CD14-positive monocyte (primary cell): Measurements from ENCODE around the gene CPT1A. TPM values are rescaled to one million over a fixed set of nuclear protein-coding genes. Genes with fewer than 3 reads are reported as not detected.

Experiments used
- DNase-seq, 3 donors: peaks; one replicate each; pipeline ENCODE4 v3.0.0-alpha.2; 2011 to 2022
- H2AFZ ChIP-seq: 2 replicates; pipeline ENCODE4 v1.6.0; 2012; ENCODE audit warnings: mild to moderate bottlenecking, low read depth, low read length, inconsistent platforms; ENCODE audit not compliant: insufficient read depth, poor library complexity, severe bottlenecking
- H3K27ac ChIP-seq, 2 donors: 1 replicate in 1 of 2; 2 replicates in 1 of 2; pipeline ENCODE4 v1.5.1; 2012 to 2013; ENCODE audit warnings: low read length in 2 of 2, control low read depth in 1 of 2, inconsistent platforms in 1 of 2, low read depth in 1 of 2, mild to moderate bottlenecking in 1 of 2
- H3K27me3 ChIP-seq, 2 donors: one replicate each; pipeline versions ENCODE4 v1.6.0 to v1.6.1; 2011 to 2013; ENCODE audit warnings: low read length in 2 of 2; ENCODE audit not compliant: control insufficient read depth in 2 of 2, insufficient read depth in 2 of 2
- H3K36me3 ChIP-seq, 2 donors: replicated peaks in 1 of 2; 1 replicate in 1 of 2; 2 replicates in 1 of 2; pipeline versions ENCODE4 v1.5.1 to v1.6.1; 2012 to 2013; ENCODE audit warnings: low read length in 2 of 2, control low read depth in 1 of 2, inconsistent platforms in 1 of 2, mild to moderate bottlenecking in 1 of 2; ENCODE audit not compliant: insufficient read depth in 2 of 2, control insufficient read depth in 1 of 2
- H3K4me1 ChIP-seq, 2 donors: 1 replicate in 1 of 2; 2 replicates in 1 of 2; pipeline versions ENCODE4 v1.5.1 to v1.6.1; 2012 to 2013; ENCODE audit warnings: low read length in 2 of 2, control low read depth in 1 of 2, inconsistent platforms in 1 of 2, mild to moderate bottlenecking in 1 of 2, moderate library complexity in 1 of 2; ENCODE audit not compliant: insufficient read depth in 2 of 2, control insufficient read depth in 1 of 2
- H3K4me2 ChIP-seq: replicated peaks from 2 replicates; pipeline ENCODE3; 2012; ENCODE audit warnings: low read length, moderate library complexity, mild to moderate bottlenecking; ENCODE audit not compliant: poor library complexity, severe bottlenecking; ENCODE audit errors: extremely low read depth
- H3K4me3 ChIP-seq, 3 experiments: fragments of 200-600 bp in 1 of 3; sonication (generic) in 1 of 3; replicated peaks in 1 of 3; 1 replicate in 2 of 3; 2 replicates in 1 of 3; pipeline ENCODE4 v1.5.1; 2011 to 2013; ENCODE audit warnings: low read length in 3 of 3, mild to moderate bottlenecking in 3 of 3, control low read depth in 2 of 3, low read depth in 2 of 3, inconsistent platforms in 1 of 3, moderate library complexity in 1 of 3
- H3K79me2 ChIP-seq: 2 replicates; pipeline ENCODE4 v1.6.0; 2012; ENCODE audit warnings: mild to moderate bottlenecking, control low read depth, inconsistent platforms, low read length, moderate library complexity; ENCODE audit not compliant: insufficient read depth
- H3K9ac ChIP-seq: 2 replicates; pipeline ENCODE4 v1.6.0; 2017; ENCODE audit warnings: low read length, mild to moderate bottlenecking; ENCODE audit not compliant: insufficient read depth, poor library complexity, severe bottlenecking
- H3K9me3 ChIP-seq, 2 donors: replicated peaks in 1 of 2; 1 replicate in 1 of 2; 2 replicates in 1 of 2; pipeline versions ENCODE4 v1.5.1 to v1.6.1; 2012 to 2013; ENCODE audit warnings: low read length in 2 of 2, control low read depth in 1 of 2; ENCODE audit not compliant: control insufficient read depth in 1 of 2, insufficient read depth in 1 of 2
- H4K20me1 ChIP-seq: 2 replicates; pipeline ENCODE4 v1.6.0; 2012; ENCODE audit warnings: mild to moderate bottlenecking, low read length, control low read depth, moderate library complexity; ENCODE audit not compliant: insufficient read depth
- H3K27ac Mint-ChIP-seq, 7 donors: one replicate each; pipeline ENCODE4 v1.8.0; 2020; ENCODE audit warnings: mild to moderate bottlenecking in 7 of 7, mixed read lengths in 7 of 7, moderate library complexity in 6 of 7, inconsistent platforms in 2 of 7
- H3K27me3 Mint-ChIP-seq, 3 donors: one replicate each; pipeline ENCODE4 v1.8.0; 2021 to 2022; ENCODE audit warnings: low read depth in 3 of 3, mild to moderate bottlenecking in 3 of 3, mixed read lengths in 3 of 3, moderate library complexity in 3 of 3, inconsistent platforms in 1 of 3
- H3K36me3 Mint-ChIP-seq, 2 donors: one replicate each; pipeline ENCODE4 v1.8.0; 2020; ENCODE audit warnings: mixed read lengths in 2 of 2, inconsistent platforms in 1 of 2, mild to moderate bottlenecking in 1 of 2
- H3K4me1 Mint-ChIP-seq: one replicate; pipeline ENCODE4 v1.8.0; 2020; ENCODE audit warnings: mild to moderate bottlenecking, mixed read lengths
- H3K4me3 Mint-ChIP-seq, 2 donors: one replicate each; pipeline ENCODE4 v1.8.0; 2020; ENCODE audit warnings: mild to moderate bottlenecking in 2 of 2, mixed read lengths in 2 of 2, moderate library complexity in 1 of 2
- H3K9me3 Mint-ChIP-seq, 7 donors: one replicate each; pipeline ENCODE4 v1.8.0; 2020 to 2022; ENCODE audit warnings: mixed read lengths in 7 of 7, mild to moderate bottlenecking in 6 of 7, moderate library complexity in 6 of 7, inconsistent platforms in 2 of 7
- WGBS: methylation state at CpG from one replicate; pipeline ENCODE4 v1.1.5; 2013; ENCODE audit warnings: missing lambda C conversion rate; ENCODE audit not compliant: insufficient coverage; 5-methylcytosine and 5-hydroxymethylcytosine counted together
- intact Hi-C, 2 donors: fragments of 100-400 bp; cut with micrococcal nuclease; formaldehyde crosslinking; loops; one replicate each; pipeline versions ENCODE4 v1.15.0 to v1.15.1; 2023
- polyA plus RNA-seq, 3 donors: library from polyadenylated mRNA; depleted of rRNA in 1 of 3; unstranded in 2 of 3; stranded (reverse) in 1 of 3; fragments of 300-500 nt in 2 of 3; fragments of >200 nt in 1 of 3; fragmentation: Illumina TruSeq in 2 of 3; gene quantifications; 1 replicate in 2 of 3; 2 replicates in 1 of 3; pipeline ENCODE4 v1.2.3, GENCODE V29; 2012 to 2021
- TF ChIP-seq, protein P1 (sequence below): fragments of 200-600 bp; IDR thresholded peaks from one replicate; pipeline ENCODE4 v1.8.0; 2022; ENCODE audit warnings: antibody characterized with exemption, mild to moderate bottlenecking

CPT1A gene
- polyA plus RNA-seq, 3 donors: 5.6 to 42.5 (median 7.0) TPM

DNA sequence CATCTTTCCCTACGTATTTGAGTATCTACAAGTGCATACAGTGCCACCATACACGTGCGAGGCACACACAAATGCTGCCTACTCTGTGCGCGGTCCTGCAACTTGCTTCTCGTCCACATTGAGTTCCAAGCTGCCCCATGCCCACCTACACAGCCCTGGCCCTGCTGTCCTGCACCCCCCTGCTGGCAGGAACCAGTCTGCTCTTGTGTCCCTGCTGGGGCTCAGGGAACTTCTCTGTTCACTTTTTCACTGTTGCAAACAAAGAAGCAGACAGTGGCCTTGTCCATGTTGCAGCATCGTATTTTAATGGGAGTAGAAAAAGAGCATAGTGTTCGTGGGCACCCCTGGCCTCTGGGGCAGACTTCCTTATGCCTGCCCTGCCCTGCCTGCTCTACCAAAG, 14.0 kb downstream of the CPT1A start:
- Histone ChIP-seq H3K4me2 (peak overlapping the region; percentile 71), H3K9ac (peak overlapping the region; percentile 54), H3K4me1 (peaks cover 45 to 49% of the 10 kb centered on the region in 2 donors), H3K27ac (peak overlapping the region; percentile 68 to 81), H2AFZ (no peak overlapping the region), H3K36me3 (peaks cover 5 to 16% of the 10 kb centered on the region in 2 donors), H3K4me3 (peak overlapping the region in 1 of 3 experiments; percentile 64), H3K27me3 (no peaks in the 10 kb centered on the region), H3K79me2 (peaks cover 98% of the 10 kb centered on the region), H4K20me1 (peaks cover 98% of the 10 kb centered on the region), H3K9me3 (no peaks in the 10 kb centered on the region)
- TF ChIP-seq, protein P1, sequence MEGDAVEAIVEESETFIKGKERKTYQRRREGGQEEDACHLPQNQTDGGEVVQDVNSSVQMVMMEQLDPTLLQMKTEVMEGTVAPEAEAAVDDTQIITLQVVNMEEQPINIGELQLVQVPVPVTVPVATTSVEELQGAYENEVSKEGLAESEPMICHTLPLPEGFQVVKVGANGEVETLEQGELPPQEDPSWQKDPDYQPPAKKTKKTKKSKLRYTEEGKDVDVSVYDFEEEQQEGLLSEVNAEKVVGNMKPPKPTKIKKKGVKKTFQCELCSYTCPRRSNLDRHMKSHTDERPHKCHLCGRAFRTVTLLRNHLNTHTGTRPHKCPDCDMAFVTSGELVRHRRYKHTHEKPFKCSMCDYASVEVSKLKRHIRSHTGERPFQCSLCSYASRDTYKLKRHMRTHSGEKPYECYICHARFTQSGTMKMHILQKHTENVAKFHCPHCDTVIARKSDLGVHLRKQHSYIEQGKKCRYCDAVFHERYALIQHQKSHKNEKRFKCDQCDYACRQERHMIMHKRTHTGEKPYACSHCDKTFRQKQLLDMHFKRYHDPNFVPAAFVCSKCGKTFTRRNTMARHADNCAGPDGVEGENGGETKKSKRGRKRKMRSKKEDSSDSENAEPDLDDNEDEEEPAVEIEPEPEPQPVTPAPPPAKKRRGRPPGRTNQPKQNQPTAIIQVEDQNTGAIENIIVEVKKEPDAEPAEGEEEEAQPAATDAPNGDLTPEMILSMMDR: peak; percentile 10
- WGBS: 38% methylated on average over 7 of the region's 8 CpGs
- H3K36me3 Mint-ChIP-seq: peaks cover 25 to 34% of the 10 kb centered on the region in 2 donors
- H3K27me3 Mint-ChIP-seq: peaks cover 0 to 6% (median 5%) of the 10 kb centered on the region in 3 donors
- peaks cover 0 to 2% (median 0%) of the 10 kb centered on the region in 7 donors for H3K9me3 Mint-ChIP-seq
- peaks cover 71% of the 10 kb centered on the region for H3K4me1 Mint-ChIP-seq
- intact Hi-C loops: no loop called here
- peak overlapping the region; percentile 49 to 89 for H3K4me3 Mint-ChIP-seq
- peak overlapping the region; percentile 48 to 91 (median 81) for H3K27ac Mint-ChIP-seq
- peak in 2 of 3 donors; percentile 28 to 53 for DNase-seq

DNA sequence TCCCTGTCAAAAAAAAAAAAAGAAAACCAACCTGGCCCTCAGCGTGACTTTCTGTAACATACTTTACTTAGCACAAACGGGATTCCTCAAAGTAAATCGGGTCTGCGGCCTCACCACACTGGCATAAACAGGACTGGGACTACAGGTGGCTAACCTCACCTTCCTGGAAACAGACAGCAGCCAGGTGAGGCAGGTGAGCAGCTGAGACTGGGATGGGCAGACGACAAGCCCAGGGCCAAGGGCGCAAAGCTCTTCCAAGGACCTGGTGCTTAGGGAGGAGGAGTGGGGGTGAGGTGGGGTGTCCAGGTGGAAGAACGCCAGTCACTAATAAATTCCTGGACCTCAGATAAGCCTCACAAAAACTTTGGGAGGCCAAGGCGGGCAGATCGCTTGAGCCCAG, 15.0 kb downstream of the CPT1A start:
- H2AFZ ChIP-seq: no peak overlapping the region
- intact Hi-C loops: no loop called here
- Mint-ChIP-seq H3K36me3 (peaks cover 28 to 41% of the 10 kb centered on the region in 2 donors), H3K27me3 (peaks cover 0 to 6% (median 5%) of the 10 kb centered on the region in 3 donors), H3K27ac (peak overlapping the region in 3 of 7 donors; percentile 35 to 50 (median 46)), H3K4me1 (peaks cover 69% of the 10 kb centered on the region), H3K9me3 (peaks cover 0 to 3% (median 0%) of the 10 kb centered on the region in 7 donors), H3K4me3 (no peak overlapping the region)
- H3K27me3 ChIP-seq: no peaks in the 10 kb centered on the region
- H3K36me3 ChIP-seq: peaks cover 7 to 26% of the 10 kb centered on the region in 2 donors
- no peak overlapping the region for H3K4me3 ChIP-seq
- peaks cover 45 to 49% of the 10 kb centered on the region in 2 donors for H3K4me1 ChIP-seq
- DNase-seq: no peak
- TF ChIP-seq, protein P1: no peak
- no peaks in the 10 kb centered on the region for H3K9me3 ChIP-seq
- no peak overlapping the region for H3K9ac ChIP-seq
- H3K27ac ChIP-seq: peak overlapping the region in 1 of 2 donors; percentile 15
- H3K4me2 ChIP-seq: no peak overlapping the region
- WGBS: 96% methylated on average over 4 of the region's 9 CpGs
- H4K20me1 ChIP-seq: peaks cover 99% of the 10 kb centered on the region
- peaks cover 98% of the 10 kb centered on the region for H3K79me2 ChIP-seq
